ENCODE results near the gene OXNAD1. TPM values are rescaled to one million over a fixed set of nuclear protein-coding genes. Genes with fewer than 3 reads are reported as not detected.
A peak's percentile ranks its signal among the peaks of the same experiment; 100 is the strongest.

The OXNAD1 gene
- total RNA-seq, 4 donors from 2014 or later = 11.4 to 14.9 (median 13.1) TPM

GRCh38 chr3:16252243-16252978, 12.6 kb upstream of the OXNAD1 start:
- H3K27ac ChIP-seq = no peak overlapping the region
- no peaks in the 10 kb centered on the region for H3K27me3 ChIP-seq
- TF ChIP-seq CTCF (IDR thresholded peaks at IDR 0.05) (no peak), POLR2A (IDR thresholded peaks at IDR 0.05) (no peak)
- peaks cover 0 to 5% (median 0%) of the 10 kb centered on the region in 3 donors for H3K36me3 ChIP-seq
- no peaks in the 10 kb centered on the region for H3K9me3 ChIP-seq
- WGBS, 2 donors = 77 to 82% methylated on average over 7 of the region's 7 CpGs
- no peak for DNase-seq (ENCODE audit: low spot score in 2 of 2)
- peaks cover 0 to 13% (median 4%) of the 10 kb centered on the region in 4 donors for H3K4me1 ChIP-seq
- H3K4me3 ChIP-seq = no peak overlapping the region

DNA sequence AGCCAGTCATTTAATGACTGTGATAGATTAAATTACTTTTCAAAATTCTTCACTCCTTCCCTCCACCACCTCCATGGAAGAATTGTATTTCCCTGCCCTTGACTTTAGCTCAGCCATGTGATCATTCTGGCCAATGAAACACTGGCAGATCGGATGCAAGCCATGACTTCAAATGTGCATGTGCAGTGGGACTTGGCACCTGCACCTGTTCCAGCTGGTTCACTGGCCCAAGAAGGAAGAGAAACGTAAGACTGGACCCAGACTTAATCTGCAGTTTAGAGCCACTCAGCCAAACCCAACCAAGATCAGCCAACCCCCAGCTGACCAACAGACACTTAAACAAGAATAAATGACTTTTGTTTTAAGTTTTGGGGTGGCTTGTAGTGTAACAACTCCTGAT, 12.0 kb upstream of the OXNAD1 start:
- Histone ChIP-seq H3K4me3 (no peak overlapping the region), H3K27ac (peak overlapping the region in 1 of 4 donors; percentile 19), H3K9me3 (no peaks in the 10 kb centered on the region), H3K27me3 (no peaks in the 10 kb centered on the region), H3K4me1 (peaks cover 0 to 7% (median 3%) of the 10 kb centered on the region in 4 donors), H3K36me3 (peaks cover 0 to 6% (median 0%) of the 10 kb centered on the region in 3 donors)
- 75 to 90% methylated on average over 2 of the region's 2 CpGs for WGBS, 2 donors
- TF ChIP-seq POLR2A (IDR thresholded peaks at IDR 0.05) (no peak), EP300 (IDR thresholded peaks at IDR 0.05) (no peak), CTCF (IDR thresholded peaks at IDR 0.05) (no peak)
- no peak for DNase-seq (ENCODE audit: low spot score in 2 of 2)

DNA sequence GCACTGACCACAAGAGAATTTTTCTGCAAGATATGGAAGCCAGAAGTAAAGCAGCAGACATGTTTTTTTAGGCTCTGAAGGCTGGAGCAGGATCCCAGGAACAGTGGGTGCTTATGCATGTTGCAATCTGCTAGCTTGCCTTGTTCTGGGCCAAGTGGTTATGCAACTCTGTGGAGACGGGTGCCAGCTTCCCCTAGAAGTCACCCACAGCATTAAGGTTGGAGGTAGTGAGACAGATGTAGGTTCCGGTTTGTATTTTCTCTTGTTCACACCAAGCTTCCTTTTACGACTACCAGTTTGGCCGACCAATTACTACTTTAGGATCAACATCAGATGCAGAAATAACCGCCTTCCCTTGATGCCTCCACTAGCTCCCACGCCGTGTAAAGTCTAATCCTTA, 11.4 kb upstream of the OXNAD1 start:
- H3K36me3 ChIP-seq = peaks cover 0 to 12% (median 0%) of the 10 kb centered on the region in 3 donors
- no peak for TF ChIP-seq CTCF (IDR thresholded peaks at IDR 0.05)
- peak in 1 of 2 donors; percentile 84 for TF ChIP-seq EP300 (IDR thresholded peaks at IDR 0.05)

DNA sequence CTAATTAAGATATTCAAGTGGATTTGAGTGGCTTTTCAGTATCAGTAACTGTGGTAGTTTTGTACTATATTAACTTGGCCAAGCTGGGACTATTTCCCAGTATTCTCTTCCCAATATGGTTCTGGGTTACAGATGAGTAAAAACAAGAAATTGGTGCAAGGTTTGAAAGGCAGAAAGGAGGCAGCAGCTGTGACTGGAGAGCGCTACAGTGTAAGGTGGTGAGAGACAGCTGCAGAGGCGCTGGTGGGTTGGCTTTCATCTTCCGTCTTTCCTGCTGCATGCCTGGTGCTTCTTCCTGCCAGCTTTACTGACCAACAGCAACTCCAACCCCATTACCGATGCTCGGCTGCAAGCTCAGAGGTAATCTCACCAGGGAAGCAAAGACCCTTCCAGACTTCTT, 10.1 kb upstream of the OXNAD1 start:
- no peak for DNase-seq (ENCODE audit: low spot score in 2 of 2)
- H3K4me3 ChIP-seq = no peak overlapping the region
- no peak for TF ChIP-seq CTCF (IDR thresholded peaks at IDR 0.05)
- TF ChIP-seq EP300 (IDR thresholded peaks at IDR 0.05) = no peak
- no peak for TF ChIP-seq POLR2A (IDR thresholded peaks at IDR 0.05)
- H3K9me3 ChIP-seq = no peaks in the 10 kb centered on the region
- H3K4me1 ChIP-seq = peaks cover 0 to 7% (median 3%) of the 10 kb centered on the region in 4 donors
- H3K27ac ChIP-seq = no peak overlapping the region
- H3K36me3 ChIP-seq = peaks cover 0 to 25% (median 0%) of the 10 kb centered on the region in 3 donors
- 55 to 60% methylated on average over 5 of the region's 5 CpGs for WGBS, 2 donors
- H3K27me3 ChIP-seq = no peaks in the 10 kb centered on the region

More for the DNA sequence above, 11.4 kb upstream of the OXNAD1 start:
- Histone ChIP-seq H3K27me3 (no peaks in the 10 kb centered on the region), H3K27ac (peak overlapping the region in 1 of 4 donors; percentile 19), H3K9me3 (no peaks in the 10 kb centered on the region), H3K4me3 (no peak overlapping the region), H3K4me1 (peaks cover 0 to 7% (median 3%) of the 10 kb centered on the region in 4 donors)
- WGBS, 2 donors = 70 to 80% methylated on average over 7 of the region's 7 CpGs
- DNase-seq (ENCODE audit: low spot score in 2 of 2) = peak; percentile 53 to 70

GRCh38 chr3:16255326-16255725, 9.7 kb upstream of the OXNAD1 start:
- no peaks in the 10 kb centered on the region for H3K9me3 ChIP-seq
- H3K27ac ChIP-seq = no peak overlapping the region
- WGBS, 2 donors = 63 to 73% methylated on average over 3 of the region's 3 CpGs
- no peaks in the 10 kb centered on the region for H3K27me3 ChIP-seq
- peaks cover 0 to 7% (median 3%) of the 10 kb centered on the region in 4 donors for H3K4me1 ChIP-seq
- DNase-seq (ENCODE audit: low spot score in 2 of 2) = no peak
- no peak for TF ChIP-seq CTCF (IDR thresholded peaks at IDR 0.05)
- TF ChIP-seq POLR2A (IDR thresholded peaks at IDR 0.05) = no peak
- no peak for TF ChIP-seq EP300 (IDR thresholded peaks at IDR 0.05)
- no peak overlapping the region for H3K4me3 ChIP-seq
- H3K36me3 ChIP-seq = peaks cover 0 to 29% (median 0%) of the 10 kb centered on the region in 3 donors
